Measurements from ENCODE around the gene LUZP1.
"Not testable (repeated sequence)": the region's sequence is repeated elsewhere in the genome, so short reads cannot be mapped to it uniquely, and the experiment has no call there.

LUZP1 gene

DNA sequence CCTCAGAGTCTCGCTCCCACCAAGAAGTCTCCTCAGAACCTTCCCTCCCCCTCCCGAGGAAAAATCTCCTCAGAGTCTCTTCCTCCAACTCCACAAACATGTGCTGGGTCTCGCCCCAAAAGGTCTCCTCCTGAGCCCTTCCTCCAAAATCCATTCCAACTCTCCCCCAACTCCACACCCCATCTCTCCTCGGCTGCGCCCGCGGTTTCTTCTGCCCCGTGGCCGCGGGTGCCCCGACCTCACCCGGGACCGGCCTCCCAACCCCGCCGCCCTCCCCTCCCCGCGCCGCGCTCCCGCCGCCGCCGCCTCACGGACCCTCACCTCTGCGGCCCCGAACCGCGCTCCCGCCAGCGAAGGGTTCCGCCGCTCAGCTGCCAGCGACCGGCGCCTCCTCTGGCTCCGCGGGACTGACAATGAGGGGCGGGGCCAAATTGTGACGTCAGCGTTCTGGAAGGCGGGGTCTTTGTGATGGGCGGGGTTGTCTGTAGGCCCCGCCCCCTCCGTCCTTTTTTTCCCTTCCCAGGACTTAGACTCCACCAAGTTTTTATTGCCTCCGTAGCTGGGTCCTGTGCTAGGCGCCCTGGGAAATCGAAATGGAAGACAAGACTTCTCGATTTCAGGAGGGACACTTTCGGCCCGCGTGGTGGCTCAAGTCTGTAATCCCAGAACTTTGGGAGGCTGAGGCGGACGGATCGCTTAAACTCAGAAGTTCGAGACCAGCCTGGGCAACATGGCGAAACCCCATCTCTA lies at the start of gene LUZP1:
Gene LUZP1 (minus strand): TSS at position 412 of the 750 bp plus-strand sequence.
- DNase-seq = peak in 55 of 56 donors; percentile 34 to 96 (median 82)

DNA sequence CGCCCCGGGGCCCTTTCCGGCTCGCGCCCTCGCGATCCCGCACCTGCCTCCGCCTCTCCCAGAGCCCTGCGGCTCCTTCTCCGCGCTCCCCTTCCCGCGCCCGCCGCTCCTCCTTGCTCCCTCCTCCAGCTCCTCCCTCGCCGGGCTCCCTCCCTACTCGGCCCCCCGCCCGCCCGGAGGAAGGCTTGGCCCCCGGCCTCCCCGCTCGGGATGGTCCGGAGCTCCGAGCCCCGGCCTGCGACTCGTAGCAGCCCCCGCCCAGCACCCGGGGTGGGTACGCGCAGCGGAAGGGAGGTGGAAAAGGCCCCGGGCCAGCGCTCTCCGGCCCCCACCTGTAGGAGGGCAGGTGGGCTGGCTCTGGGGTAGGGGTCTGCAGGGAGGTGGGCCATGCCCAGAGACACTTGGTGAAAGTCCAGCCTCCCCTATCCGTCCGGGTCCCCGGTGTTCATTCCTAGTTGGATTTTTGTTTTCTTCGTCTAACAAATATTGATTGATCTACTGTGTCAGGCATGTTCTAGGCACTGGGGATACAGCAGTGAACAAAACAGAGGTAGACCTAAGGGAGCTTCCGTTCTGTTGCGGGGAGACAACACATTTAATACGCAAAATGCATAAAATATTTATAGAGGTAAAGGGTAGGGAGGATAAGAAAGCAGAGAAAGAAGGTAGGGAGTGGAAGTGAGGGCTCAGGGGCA lies 48.9 kb upstream of the LUZP1 start, which contains the start of gene HTR1D:
Gene HTR1D (minus strand): TSS at position 82 of the 695 bp plus-strand sequence. CDS start 23,283 bp downstream, outside the sequence.
- no peak for DNase-seq

DNA sequence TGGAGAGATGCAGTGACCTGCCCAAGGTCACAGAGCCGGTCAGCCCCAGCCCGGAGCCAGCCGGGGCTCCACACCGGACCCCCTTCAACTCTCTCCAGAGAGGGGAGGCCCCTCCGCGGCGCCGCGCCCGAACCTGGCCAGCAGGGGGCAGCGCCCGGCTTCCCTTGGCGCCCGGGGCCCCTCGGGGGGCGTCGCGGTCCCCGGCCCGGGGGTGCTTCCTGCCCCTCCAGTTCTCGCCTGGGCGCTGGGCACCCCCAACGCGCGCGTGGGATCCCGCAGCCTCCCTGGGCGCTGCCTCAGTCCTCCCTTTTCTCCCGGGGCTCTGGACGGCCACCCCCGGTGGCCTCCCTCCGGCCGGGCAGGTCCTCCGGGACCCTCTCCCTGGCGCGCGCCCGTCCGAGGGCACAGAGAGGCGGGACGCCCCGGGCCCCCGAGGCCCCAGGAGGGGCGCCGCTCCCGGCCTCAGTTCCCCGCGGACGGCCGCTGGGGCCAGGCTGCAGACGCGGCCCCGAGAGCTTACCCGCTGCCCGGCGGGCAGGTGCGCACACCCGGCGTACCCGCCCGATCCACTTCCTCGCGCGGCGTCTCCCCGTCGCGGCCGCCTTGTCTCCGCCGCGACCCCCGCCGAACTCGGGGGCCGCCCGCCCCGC lies 48.2 kb upstream of the LUZP1 start:
- no peak for DNase-seq

DNA sequence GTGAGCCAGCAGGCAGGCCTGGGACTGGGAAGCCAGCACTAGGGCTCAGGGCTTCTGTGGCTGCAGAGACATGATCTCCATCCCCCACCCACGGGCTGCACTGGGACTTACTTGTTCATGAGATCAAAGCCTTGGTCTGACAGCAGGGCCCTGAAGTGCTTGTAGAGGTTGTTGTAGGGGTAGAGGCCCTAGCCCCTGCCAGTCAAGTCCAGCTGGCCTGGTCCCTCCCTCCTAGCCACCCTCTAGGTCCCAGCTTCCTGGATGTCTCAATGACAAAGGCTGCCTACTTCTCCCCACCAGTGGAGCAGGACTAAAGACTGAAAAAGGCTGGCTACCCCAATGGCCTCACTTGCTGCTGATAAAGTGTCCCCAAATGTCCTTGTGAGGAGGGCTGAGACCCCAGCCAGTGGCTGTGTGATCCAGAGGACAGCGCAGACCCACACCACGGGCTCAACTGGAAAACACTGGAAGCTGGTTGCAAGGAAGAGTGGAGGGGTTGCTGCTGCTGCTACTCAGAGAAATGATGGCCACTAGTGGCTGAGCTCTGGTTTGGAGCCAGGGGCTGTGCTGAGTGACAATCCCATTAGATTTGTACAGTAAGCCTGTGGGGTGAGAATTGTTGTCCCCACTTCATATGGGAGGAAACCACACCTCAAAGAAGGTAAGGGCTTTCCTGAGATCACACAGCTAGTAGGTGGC lies 47.2 kb upstream of the LUZP1 start:
- DNase-seq = no peak

DNA sequence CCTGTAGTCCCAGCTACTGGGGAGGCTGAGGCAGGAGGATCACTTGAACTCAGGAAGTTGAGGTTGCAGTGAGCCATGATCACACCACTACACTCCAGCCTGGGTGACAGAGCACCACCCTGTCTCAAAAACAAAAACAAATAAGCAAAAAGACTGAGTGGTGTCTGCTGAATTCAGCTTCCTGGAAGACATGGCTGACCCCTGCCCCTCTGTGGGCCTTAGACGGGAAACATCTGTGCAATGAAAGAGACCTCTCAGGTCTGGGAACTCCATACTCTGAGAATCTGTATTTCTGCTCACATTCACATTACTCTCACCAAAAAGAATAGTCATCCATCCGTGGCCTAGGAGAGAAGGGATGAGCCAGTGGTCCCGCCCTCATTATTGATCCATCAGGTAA lies 46.6 kb upstream of the LUZP1 start:
- no peak for DNase-seq

DNA sequence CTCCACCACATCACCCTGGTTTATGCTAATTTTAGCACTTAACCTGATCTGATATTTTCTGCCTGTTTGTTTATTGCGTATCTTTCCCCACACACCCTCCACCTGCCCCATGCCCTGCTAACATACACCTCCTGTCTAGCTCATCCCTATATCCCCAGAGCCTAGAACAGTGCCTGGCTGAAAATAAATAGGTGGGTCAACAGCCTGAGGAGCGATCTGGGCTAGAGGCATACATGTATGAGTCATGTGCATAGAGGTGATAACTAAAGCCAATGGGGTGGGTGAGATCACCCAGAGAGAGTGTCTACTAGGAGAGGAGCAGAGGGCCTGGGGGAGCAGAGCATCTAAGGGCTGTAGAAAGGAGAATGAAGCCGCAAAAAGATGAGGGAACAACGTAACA lies 46.0 kb upstream of the LUZP1 start:
- DNase-seq = no peak

DNA sequence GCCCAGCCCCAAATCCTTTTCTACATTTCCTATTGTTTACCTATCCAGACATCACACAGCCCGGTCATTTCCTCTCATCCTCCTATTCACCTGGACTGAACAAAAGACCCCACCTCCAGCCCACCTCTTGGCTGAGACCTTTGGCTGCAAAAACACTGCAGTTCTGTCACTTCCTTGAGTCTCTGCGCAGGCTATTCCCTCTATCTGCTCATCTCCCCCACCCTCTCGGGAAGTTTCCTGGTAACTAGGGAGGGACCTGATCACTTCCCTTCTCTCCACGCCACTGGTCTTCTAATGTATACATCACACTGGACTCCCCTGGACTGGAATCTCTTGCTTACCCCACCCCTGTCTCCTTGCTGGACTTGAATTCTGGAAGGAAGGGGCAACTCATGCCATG lies 43.3 kb upstream of the LUZP1 start:
- no peak for DNase-seq

DNA sequence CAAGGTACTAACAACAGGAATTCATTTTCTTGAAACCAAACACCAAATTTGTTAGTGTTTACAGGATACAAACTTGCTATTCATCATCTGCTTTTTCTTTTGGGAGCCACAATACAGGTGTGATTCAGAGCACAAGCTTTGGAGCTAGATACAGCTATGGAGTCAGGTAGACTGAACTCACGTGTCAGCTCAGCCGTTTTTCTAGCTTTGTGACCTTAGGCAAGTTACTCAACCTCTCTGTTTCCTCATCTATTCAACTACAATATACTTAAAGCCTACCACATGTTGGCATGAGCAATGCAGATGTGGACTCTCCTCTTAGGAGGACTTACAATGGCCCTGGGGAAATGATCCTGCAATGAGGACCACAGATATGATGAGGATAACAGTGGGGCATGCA lies 42.3 kb upstream of the LUZP1 start:
- DNase-seq = no peak

DNA sequence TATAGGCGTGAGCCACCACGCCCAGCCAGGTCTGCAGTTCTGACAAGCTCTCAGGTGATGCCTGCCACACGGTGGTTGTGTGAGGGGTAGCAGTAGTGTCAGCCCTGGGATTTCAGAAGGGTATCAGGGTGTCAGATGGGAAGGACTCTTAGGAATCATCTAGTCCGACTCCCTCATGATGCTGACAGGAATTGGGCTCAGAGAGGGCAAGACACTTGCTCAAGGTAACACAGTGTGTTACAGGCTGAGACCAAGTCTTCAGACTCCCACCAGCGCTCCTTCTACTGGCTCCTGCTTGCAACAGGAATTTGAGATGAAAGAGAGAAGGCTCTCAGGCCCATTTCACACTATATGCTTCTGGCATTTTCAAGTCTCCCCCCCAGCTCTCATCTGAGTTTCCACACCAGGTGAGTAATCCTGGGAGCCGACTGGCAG lies 41.7 kb upstream of the LUZP1 start:
- no peak for DNase-seq

DNA sequence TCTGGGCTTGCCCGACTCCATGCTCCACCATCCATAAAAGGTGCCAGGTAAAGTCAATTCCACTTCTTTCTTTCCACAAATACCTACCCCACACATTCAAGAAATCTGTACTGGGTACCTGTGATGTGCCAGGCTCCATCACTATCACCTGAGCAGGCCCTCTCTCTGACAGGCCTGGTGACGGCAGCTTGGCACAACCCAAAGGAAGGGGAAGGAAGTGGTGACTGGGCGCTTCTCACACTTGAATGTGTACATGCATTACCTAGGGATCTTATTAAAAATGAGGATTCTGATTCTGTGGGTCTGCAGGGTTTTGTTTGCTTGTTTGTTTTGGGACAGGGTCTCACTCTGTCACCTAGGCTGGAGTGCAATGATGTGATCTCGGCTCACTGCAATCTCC lies 41.1 kb upstream of the LUZP1 start:
- no peak for DNase-seq

DNA sequence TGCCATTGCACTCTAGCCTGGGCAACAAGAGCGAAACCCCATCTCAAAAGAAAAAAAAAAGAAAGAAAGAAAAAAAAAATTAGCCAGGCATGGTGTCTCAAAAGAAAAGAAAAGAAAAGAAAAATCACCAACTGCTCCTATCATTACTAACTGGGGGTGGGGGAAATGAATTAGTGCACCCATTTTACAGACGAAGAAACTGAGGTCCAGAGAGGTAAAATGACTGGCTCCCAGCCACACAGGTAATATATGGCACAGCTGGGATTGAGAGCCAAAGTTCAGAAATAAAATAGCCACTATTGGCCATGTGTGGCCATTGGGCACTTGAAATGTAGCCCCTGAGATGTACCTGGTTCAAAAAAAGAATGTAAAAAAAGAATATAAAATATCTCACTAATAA lies 39.9 kb upstream of the LUZP1 start:
- DNase-seq = no peak

DNA sequence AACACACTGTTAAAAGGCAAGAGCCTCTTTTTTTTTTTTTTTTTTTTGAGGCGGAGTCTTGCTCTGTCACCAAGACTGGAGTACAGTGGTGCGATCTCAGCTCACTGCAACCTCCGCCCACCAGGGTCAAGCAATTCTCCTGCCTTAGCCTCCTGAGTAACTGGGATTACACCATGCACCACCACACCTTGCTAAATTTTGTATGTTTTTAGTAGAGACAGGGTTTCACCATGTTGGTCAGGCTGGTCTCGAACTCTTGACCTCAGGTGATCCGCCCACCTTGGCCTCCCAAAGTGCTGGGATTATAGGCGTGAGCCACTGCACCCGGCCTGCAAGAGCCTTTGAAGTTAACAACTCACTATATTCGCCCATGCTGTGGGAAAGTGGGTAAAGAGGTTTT lies 39.1 kb upstream of the LUZP1 start:
- not testable (repeated sequence) for DNase-seq

DNA sequence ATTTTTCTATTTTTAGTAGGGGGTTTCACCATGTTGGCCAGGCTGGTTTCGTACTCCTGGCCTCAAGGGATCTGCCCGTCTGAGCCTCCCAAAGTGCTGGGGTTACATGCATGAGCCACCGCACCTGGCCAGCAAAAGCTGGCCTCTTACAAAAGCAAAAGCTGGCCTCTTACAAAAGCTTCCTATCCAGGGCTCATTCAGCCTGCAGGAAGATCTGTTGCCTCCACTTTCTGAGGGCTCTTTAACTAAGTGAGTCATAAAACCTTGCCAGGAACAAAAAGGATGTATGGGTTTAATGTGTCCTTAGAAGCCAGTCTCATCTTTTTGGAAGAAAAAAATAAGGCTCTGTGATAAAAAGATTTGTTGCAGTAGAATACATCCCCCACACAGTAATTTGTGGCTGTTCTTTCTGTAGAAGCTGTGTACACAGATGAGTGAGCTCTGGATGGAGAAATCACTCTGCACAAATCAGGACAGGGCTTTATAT lies 33.6 kb upstream of the LUZP1 start:
- no peak for DNase-seq

DNA sequence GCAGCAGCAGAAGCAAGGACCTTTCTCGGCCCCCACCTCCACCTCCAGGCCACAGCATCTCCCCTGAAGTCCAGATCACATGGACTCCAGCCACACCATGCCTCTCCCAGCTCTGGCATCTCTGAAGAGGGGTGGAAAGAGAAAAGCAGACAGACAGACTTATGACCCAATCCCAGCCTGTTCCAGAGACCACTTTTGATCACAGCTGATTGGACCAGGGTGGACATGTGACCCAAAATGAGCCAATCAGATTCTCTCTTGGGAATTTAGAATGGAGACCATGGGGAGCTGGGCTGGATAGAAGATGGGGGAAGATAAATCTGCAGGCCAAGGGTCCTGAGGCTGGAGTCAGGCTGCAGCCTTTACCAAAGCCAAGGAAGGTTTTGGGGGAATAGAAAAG lies 32.2 kb upstream of the LUZP1 start:
- no peak for DNase-seq

DNA sequence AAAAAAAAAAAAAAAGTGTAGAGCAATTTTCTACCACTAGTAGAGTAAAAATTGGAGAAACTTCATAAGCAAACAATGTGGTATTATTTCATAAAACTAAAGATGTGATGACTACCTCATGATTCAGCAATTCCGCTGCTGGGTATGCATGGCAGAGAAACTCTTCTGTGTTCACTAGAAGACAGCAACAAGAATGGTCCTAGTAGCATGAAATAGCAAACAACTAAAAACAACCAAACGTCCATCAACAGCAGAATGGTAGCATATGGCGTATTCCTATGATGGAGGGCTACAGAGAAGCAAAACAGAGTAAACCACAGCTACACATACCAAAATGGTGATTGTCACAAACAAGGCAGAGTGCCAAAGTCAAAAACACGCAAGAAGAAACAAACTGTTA lies 29.7 kb upstream of the LUZP1 start:
- DNase-seq = no peak

DNA sequence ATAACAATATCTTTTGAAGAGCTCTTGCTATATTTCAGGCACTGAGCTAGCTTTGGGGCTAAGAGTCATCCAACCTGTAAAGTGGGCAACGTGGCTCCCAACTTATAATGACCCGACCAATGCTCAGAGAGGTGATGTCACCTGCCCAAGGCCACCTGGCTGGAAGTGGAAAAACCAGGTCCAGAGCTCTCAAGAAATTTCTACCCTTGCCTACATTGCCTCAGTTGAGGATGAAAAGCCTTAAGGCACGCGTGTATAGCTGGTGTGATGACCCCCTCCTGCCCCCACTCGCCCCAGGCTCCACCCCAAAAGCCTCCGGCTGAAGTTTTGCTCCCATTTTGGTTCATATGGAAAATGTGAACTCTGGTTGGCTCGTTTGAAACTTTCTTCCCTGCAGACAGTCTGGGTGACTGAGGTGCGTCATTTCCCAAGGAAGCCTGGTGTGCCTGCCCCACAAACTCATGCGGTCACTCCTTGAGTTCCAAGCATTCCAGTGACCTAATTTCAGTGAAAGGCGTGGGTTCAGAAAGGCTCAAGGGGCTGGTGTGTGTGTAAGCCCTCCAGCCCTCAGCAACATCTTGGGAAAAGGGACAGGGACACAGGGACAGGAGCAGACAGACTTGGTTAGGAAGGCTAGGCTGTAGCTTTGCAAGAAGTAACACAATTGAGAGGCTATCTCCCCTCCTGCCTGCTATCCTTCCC lies 28.1 kb upstream of the LUZP1 start:
- no peak for DNase-seq

DNA sequence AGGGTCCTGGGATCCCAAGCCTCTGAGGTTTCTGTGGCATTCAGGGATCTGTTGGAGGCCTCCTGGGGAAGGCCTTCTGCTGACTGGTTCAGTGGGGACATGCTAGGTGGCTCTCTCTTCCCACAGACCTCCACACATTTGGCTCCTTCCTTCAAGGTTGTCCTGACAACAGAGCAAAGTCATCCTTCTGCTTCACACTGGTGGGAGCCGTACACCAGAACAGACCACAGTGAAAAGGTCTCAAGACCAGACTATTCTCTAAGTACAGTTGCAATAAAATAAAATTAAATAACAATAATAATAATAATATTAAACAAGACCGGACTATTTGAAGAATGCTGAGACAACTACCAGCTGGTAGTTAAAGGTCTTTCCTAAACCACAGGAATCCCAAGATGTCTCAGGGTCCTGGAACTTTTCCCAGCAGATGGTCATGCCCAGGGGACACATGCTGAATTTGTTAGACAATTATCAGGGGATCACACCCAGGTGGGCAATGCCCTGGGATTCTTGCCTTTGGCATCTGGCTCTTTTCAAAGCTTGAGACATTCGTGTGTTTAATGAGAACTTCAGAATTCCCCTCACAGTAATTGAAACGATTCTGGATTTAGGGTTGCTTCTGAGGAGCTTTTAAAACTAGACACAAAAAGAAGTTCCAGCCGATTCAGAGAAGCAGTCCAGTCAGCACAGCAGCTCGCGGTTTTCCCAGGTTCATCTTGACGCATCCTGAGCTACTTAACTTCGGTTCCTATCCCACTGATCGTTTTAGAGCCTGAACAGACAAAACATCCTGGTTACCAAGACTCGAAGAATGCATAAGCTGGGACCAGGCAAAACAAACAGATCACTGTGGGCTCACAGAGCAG lies 25.7 kb upstream of the LUZP1 start:
- no peak for DNase-seq

DNA sequence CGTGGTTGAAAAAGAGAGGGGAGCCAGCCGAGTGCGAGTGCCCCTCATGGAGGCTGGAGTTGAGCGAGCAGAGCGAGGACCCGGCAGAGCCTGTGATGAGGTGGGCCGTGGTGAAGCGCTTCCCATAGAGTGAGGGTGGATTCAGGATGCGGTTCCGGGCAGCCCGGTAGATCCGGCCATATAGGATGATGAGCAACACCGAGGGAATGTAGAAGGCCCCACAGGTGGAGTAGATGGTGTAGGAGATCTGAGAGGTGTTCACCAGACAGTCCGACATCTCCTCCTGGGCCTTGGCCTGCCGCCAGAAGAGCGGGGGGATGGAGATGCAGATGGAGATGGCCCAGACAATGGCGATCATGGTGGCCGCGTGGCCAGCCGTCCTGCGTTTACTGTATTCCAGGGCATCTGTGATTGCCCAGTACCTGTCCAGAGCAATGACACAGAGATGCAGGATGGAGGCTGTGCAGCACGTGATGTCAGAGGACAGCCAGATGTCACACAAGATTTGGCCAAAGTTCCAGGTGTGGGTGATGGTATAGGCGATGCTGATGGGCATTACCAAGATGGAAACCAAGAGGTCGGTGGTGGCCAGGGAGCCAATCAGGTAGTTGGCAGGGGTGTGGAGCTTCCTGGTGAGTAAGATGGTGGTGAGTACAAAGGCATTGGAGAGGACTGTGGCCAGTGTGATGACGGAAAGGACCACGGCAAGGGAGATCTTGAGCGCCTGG lies 24.9 kb upstream of the LUZP1 start:
- DNase-seq = no peak

DNA sequence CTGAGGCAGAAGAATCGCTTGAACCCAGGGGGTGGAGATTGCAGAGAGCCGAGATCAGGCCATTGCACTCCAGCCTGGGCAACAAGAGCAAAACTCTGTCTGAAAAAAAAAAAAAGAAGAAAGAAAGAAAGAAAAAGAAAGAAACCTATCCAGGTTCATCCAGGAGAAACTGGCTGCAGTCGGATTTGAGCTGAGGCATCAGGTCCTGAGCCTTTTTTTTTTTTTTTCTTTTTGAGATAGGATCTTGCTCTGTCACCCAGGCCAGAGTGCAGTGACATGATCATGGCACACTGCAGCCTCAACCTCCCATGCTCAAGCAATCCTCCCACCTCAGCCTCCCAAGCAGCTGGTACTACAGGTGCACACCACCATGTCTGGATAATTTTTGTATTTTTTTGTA lies 22.5 kb upstream of the LUZP1 start:
- DNase-seq = no peak
